Loucy (cell line): ENCODE data around the gene GATA3.

Source experiments
- H2AFZ ChIP-seq: fragments of 200-600 bp; sonication (generic); 2 replicates; pipeline ENCODE4 v1.6.0; 2016; ENCODE audit warnings: antibody characterized with exemption, mild to moderate bottlenecking, low read length, moderate library complexity
- H3F3A ChIP-seq: fragments of 200-600 bp; 2 replicates; pipeline ENCODE4 v1.6.0; 2016; ENCODE audit warnings: antibody characterized with exemption, low read depth, mild to moderate bottlenecking
- H3K27me3 ChIP-seq: fragments of 200-600 bp; sonication (generic); 2 replicates; pipeline ENCODE4 v1.6.1; 2014; ENCODE audit warnings: low read length, mild to moderate bottlenecking; ENCODE audit not compliant: insufficient read depth, poor library complexity, severe bottlenecking
- H3K36me3 ChIP-seq: fragments of 200-600 bp; sonication (generic); 2 replicates; pipeline ENCODE4 v1.6.1; 2016; ENCODE audit warnings: low read length; ENCODE audit not compliant: insufficient read depth
- H3K4me1 ChIP-seq: fragments of 200-600 bp; sonication (generic); 2 replicates; pipeline ENCODE4 v1.5.1; 2014; ENCODE audit warnings: low read length, mild to moderate bottlenecking; ENCODE audit not compliant: insufficient read depth, poor library complexity, severe bottlenecking
- H3K4me2 ChIP-seq: fragments of 200-600 bp; sonication (generic); 2 replicates; pipeline ENCODE4 v1.6.0; 2014; ENCODE audit warnings: antibody characterized with exemption, low read length, low read depth, mild to moderate bottlenecking; ENCODE audit not compliant: poor library complexity, severe bottlenecking
- H3K4me3 ChIP-seq: fragments of 200-600 bp; sonication (generic); 2 replicates; pipeline ENCODE4 v1.5.1; 2014; ENCODE audit warnings: low read length, mild to moderate bottlenecking, mixed read lengths; ENCODE audit not compliant: poor library complexity, severe bottlenecking
- H3K79me2 ChIP-seq: fragments of 200-600 bp; sonication (generic); 2 replicates; pipeline ENCODE4 v1.6.1; 2014; ENCODE audit warnings: low read length; ENCODE audit not compliant: insufficient read depth
- H3K9ac ChIP-seq: fragments of 200-600 bp; sonication (generic); 2 replicates; pipeline ENCODE4 v1.6.0; 2014; ENCODE audit warnings: mild to moderate bottlenecking, low read depth, low read length, moderate library complexity; ENCODE audit not compliant: poor library complexity, severe bottlenecking
- H3K9me2 ChIP-seq: fragments of 200-600 bp; sonication (generic); replicated peaks from 2 replicates; pipeline ENCODE4 v1.6.1; 2016; ENCODE audit warnings: low read depth, low read length, mixed read lengths
- H3K9me3 ChIP-seq: fragments of 200-600 bp; sonication (generic); 2 replicates; pipeline ENCODE4 v1.6.1; 2014; ENCODE audit warnings: mild to moderate bottlenecking, antibody characterized with exemption, low read length, low read depth; ENCODE audit not compliant: insufficient read depth
- H4K20me1 ChIP-seq: fragments of 200-600 bp; sonication (generic); 2 replicates; pipeline ENCODE4 v1.6.0; 2014; ENCODE audit warnings: antibody characterized with exemption, low read length, mild to moderate bottlenecking; ENCODE audit not compliant: insufficient read depth, poor library complexity, severe bottlenecking
- EZH2phosphoT487 ChIP-seq: fragments of 200-600 bp; IDR thresholded peaks from 2 replicates; pipeline ENCODE4 v1.6.1; 2018; ENCODE audit warnings: antibody characterized with exemption, mild to moderate bottlenecking, moderate library complexity, borderline replicate concordance
- TF ChIP-seq, protein P1 (sequence below): fragments of 200-600 bp; sonication (generic); conservative IDR thresholded peaks from 2 replicates; pipeline ENCODE4 v1.5.1; 2014; ENCODE audit warnings: mild to moderate bottlenecking, antibody characterized with exemption, low read length

The GATA3 gene

GRCh38 chr10:8041284-8041991, 13.1 kb upstream of the GATA3 start:
- no peak overlapping the region for H3K4me3 ChIP-seq
- H3K79me2 ChIP-seq: no peaks in the 10 kb centered on the region
- no peaks in the 10 kb centered on the region for H3K36me3 ChIP-seq
- H3K9ac ChIP-seq: no peak overlapping the region
- no peaks in the 10 kb centered on the region for H3F3A ChIP-seq
- no peak overlapping the region for H3K4me2 ChIP-seq
- no peaks in the 10 kb centered on the region for H4K20me1 ChIP-seq
- peaks cover 7% of the 10 kb centered on the region for H3K4me1 ChIP-seq
- no peak for TF ChIP-seq EZH2phosphoT487
- TF ChIP-seq, protein P1, sequence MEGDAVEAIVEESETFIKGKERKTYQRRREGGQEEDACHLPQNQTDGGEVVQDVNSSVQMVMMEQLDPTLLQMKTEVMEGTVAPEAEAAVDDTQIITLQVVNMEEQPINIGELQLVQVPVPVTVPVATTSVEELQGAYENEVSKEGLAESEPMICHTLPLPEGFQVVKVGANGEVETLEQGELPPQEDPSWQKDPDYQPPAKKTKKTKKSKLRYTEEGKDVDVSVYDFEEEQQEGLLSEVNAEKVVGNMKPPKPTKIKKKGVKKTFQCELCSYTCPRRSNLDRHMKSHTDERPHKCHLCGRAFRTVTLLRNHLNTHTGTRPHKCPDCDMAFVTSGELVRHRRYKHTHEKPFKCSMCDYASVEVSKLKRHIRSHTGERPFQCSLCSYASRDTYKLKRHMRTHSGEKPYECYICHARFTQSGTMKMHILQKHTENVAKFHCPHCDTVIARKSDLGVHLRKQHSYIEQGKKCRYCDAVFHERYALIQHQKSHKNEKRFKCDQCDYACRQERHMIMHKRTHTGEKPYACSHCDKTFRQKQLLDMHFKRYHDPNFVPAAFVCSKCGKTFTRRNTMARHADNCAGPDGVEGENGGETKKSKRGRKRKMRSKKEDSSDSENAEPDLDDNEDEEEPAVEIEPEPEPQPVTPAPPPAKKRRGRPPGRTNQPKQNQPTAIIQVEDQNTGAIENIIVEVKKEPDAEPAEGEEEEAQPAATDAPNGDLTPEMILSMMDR: no peak
- no peaks in the 10 kb centered on the region for H3K9me3 ChIP-seq
- no peak overlapping the region for H2AFZ ChIP-seq
- peaks cover 5% of the 10 kb centered on the region for H3K27me3 ChIP-seq
- no peaks in the 10 kb centered on the region for H3K9me2 ChIP-seq

GRCh38 chr10:8041992-8042720, 12.3 kb upstream of the GATA3 start:
- H2AFZ ChIP-seq: no peak overlapping the region
- H3K79me2 ChIP-seq: no peaks in the 10 kb centered on the region
- no peak overlapping the region for H3K9ac ChIP-seq
- peaks cover 14% of the 10 kb centered on the region for H3K4me1 ChIP-seq
- H3K4me2 ChIP-seq: no peak overlapping the region
- H3K9me3 ChIP-seq: no peaks in the 10 kb centered on the region
- no peaks in the 10 kb centered on the region for H3F3A ChIP-seq
- H3K27me3 ChIP-seq: peaks cover 10% of the 10 kb centered on the region
- no peaks in the 10 kb centered on the region for H4K20me1 ChIP-seq
- H3K9me2 ChIP-seq: no peaks in the 10 kb centered on the region
- H3K36me3 ChIP-seq: no peaks in the 10 kb centered on the region
- TF ChIP-seq, protein P1: no peak
- TF ChIP-seq EZH2phosphoT487: no peak
- H3K4me3 ChIP-seq: no peak overlapping the region

DNA sequence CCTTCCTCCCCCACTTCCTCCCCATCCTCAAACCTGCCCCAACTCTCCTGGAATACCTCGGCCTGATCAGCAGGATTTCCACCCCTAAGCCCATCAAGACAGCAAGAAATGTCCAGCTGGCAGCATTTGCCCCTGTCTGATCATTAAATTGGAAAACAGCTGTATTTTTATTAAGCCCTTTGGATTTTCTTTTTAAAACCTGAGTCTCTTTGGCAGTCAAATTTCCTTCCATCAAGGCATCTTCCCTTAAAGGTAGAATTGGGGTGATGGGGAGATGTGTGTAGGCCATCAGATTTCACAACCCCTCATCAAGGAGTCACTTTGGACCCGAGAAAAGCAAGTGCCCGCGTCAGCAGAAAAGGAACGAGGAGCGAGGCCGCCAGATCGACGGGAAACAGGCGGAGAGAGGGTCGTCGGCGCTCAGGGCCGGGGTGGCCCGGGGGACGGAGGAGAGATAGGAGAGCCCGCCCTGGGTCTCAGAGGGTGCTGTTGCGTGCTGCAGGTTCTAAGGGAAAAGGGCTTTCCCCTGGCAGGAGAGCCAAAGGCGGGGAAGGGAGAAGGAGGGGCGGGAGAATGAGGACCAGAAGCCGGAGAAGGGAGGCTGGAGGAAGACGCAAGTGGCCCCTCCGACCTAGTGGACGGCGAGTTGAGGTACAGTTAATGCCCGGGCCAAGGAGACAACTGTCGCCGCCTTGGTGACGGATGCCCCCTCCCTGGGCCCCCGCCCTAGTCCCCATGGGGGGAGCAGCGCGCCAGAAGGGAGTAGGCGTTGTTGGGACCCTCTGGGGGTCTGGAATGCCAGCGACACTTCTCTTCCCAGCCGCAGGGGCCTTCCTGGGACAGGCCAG, 11.5 kb upstream of the GATA3 start:
- Histone ChIP-seq H3F3A (no peaks in the 10 kb centered on the region), H3K9ac (no peak overlapping the region), H4K20me1 (no peaks in the 10 kb centered on the region), H3K4me1 (peaks cover 22% of the 10 kb centered on the region), H2AFZ (no peak overlapping the region), H3K79me2 (no peaks in the 10 kb centered on the region), H3K4me3 (no peak overlapping the region), H3K4me2 (no peak overlapping the region), H3K9me3 (no peaks in the 10 kb centered on the region), H3K36me3 (no peaks in the 10 kb centered on the region), H3K9me2 (no peaks in the 10 kb centered on the region), H3K27me3 (peaks cover 14% of the 10 kb centered on the region)
- no peak for TF ChIP-seq EZH2phosphoT487
- TF ChIP-seq, protein P1: no peak
